Measurements from ENCODE around the gene TPRX1.
"Not testable (repeated sequence)": the region's sequence is repeated elsewhere in the genome, so short reads cannot be mapped to it uniquely, and the experiment has no call there.

TPRX1 gene

DNA sequence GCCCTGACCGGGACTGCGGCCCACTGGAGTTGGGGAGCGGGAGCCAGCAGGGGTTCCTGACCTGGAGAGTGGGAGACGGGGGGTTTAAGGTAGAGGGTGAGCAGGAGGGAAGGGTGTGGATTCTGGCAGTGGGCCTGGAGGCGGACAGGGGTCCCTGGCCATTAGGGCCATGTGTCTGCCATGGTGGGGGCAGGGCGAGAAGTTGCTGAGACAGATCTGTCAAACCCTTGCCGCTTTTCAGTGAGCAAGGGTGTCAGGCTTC lies 38.1 kb downstream of the TPRX1 start:
- no peak for DNase-seq

DNA sequence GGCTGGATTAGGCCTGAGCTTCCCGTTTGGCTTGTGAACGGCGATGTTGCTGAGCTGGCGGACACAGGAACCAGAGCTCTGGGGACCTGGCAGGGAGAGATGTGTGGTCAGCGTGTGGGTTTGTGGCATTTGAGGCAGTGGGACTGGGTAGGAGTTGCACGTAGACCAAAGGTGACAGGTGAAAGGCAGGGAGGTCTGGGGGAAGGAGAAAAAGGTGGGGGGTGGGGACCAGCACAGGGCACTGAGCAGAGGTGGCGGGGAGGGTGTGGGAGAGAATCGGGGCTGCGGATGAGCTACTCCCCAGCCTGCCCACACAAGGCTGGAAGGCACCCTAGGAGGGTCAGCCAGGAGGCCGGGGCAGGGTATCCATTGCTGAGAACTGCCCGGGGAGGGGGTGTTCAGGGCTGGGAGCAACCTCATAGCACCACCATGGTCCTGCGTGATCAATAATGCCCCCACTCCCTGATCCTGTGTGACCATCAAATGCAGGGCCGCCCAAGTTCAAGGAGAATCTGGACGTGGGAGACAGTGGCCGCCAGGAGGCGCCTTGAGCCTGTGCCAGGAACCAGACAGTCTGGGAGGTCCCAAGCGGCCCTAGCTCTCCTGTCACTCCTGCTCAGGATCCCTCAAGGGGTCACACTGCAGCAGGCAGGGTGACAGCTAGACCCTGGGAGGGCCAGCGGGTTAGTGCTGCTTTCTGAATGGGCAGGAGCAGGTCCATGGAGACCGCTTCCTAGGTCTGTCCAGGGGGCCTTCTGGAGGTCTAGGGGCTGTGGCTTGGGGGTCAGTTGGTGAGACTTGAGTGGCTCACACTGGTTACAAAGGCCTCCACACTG lies 38.6 kb downstream of the TPRX1 start:
- peak; percentile 32 to 44 for DNase-seq

DNA sequence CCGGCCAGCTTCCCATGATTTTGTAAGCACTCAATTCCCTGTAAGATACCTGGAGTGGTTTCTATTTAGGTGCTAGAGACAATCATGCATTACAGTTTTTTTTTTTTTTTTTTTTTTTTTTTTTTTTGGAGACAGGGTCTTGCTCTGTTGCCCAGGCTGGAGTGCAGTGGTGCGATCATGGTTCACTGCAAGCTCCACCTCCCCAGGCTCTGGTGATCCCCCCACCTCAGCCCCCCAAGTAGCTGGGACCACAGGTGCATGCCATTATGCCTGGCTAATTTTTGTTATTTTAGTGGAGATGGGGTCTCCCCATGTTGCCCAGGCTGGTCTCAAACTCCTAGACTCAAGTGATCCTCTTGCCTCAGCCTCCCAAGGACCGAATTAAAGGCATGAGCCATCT lies 39.6 kb downstream of the TPRX1 start:
- not testable (repeated sequence) for DNase-seq

DNA sequence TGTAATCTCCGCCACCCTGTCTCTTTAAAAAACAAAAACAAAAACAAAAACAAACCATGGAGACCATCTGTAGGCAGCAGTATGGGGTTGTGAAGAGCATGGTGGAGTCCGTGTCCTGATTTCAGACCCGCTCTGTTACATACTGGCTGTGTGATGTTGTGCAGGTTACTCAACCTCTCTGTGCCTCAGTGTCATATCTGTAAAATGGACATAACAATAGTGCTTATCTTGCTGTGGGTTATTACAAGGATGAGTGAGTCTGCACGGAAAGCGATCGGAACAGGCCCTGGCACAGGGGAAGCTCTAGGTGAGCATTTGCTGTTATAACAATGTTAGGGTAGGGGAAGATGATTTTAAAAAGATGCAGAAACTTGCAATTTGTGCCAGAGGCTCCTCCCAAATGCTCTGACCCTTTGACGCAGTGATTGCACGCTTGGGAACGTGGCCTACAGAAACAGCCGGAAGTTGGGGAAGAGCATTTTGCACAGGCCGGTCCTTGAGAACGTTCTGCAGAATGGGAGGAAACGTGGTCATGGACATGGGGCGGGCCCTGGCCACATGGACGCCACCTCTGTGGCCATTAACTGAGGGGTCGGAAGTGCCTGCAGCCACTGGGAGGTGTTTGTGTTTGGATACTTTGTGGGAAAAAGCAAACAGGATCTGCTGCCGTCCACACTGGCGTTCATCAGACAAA lies 41.6 kb downstream of the TPRX1 start:
- DNase-seq, result no peak

DNA sequence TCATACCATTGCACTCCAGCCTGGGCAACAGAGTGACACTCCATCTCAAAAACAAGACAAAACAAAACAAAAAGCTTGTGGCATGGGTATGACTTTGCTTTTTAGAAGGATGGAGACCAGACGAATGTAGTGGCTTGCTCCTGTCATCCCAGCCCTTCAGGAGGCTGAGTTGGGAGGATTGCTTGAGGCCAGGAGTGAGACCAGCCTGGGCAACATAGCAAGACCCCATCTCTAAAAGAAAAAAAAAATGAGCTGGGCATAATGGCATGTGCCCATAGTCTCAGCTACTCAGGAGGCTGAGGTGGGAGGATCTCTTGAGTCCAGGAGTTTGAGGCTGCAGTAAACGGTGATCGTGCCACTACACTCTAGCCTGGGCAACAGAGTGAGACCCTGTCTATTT lies 42.2 kb downstream of the TPRX1 start:
- DNase-seq, result no peak

DNA sequence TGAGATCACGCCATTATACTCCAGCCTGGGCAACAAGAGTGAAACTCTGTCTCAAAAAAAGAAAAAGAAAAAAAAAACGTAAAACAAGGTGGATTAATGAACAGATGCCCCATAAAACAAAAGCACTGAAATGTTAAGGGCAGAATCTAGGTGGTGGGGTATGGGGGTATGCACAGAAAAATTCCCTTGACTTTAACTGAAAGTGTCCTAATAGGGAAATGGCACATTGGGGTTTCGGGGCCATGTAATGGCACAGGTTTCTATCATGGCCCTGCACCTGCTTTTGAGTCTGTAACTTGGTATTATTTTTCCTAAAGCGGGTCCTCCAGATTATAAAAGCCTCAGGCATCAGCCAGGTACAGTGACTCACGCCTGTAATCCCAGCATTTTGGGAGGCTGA lies 42.8 kb downstream of the TPRX1 start:
- no peak for DNase-seq

DNA sequence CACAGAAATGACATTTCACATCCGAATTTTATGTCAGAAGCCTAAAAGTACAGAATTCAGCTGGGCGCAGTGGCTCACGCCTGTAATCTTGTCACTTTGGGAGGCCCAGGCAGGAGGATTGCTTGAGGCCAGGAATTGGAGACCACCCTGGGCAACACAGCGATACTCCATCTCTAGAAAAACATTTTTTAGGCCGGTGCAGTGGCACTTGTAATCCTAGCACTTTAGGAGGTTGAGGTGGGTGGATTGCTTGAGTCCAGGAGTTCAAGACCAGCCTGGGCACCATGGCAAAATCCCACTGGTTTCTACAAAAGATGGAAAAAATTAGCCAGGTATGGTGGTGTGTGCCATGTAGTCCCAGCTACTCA lies 43.7 kb downstream of the TPRX1 start:
- no peak for DNase-seq

DNA sequence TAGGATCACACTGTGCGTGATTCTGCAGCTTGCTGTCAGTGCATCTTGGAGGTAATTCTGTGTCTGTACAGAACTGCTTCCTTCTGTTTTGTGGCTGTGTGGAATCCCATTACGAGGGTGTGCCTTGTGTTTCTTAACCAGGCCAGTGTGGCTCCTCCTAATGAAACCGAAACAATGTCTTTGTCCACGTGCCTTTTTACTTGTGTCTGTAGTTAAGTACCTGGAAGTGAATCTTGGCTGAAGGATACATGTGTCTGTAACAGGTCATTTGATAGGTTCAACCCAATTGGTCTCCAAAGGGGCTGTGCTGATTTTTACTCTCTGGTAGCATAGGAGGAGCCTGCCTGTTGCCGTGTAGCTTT lies 45.9 kb downstream of the TPRX1 start:
- DNase-seq, result no peak

DNA sequence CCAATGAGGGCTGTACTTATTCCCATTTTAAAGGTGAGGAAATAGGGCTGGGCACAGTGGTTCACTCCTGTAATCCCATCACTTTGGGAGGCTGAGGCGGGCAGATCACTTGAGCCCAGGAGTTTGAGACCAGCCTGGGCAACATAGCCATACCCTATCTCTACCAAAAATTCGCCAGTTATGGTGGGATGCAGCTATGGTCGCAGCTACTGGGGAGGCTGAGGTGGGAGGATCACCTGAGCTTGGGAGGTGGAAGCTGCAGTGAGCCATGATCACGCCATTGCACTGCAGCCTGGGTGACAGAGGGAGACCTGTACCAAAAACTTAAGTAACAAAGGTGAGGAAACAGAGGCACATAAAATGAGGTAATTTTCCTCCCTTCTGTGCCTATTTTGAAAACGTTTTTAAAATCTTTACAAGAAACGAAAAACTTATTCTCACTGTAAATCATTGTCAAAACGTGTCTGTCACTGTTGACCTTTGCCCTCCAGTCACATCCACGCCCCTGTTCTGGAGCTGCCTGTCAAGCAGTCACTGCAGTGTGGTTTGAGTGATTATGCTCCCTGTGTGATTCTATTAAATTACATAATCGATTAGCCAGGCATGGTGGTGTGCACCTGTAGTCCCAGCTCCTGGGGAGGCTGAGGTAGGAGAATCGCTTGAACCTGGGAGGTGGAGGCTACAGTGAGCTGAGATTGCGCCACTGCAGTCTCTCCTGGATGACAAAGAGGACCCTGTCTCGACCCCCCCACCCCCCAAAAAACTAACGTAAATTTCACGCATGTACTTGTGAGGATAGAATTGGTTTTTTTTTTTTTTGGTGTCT lies 46.5 kb downstream of the TPRX1 start:
- no peak for DNase-seq

DNA sequence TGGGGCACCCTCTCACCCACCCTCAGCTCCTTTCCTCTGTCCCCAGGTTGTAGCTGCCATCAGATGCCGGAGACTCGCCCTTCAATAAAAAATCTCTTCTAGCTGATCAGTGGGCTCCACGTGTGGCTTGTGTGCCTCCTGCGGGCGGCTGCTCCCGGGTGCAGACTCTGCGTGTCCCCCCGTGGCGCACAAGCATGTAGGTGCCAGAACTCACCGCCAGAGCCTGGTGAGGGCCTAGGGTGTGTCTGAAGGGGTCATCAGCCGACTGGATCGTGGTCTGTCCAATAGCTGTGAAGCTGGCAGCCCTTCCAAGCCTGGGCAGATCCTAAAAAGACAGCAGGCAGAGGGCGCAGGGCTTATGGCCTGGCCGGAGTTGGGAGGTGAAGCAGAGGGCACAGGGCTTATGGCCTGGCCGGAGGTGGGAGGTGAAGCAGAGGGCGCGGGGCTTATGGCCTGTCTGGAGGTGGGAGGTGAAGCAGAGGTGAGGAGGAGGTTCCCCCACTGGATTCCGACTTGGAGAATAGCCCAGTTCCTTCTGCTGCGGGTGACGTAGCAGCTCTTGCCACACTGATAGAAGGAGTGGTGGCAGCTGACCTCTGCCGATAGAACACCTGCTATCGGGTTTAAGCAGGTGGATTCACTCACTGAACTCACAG lies 47.3 kb downstream of the TPRX1 start:
- no peak for DNase-seq

DNA sequence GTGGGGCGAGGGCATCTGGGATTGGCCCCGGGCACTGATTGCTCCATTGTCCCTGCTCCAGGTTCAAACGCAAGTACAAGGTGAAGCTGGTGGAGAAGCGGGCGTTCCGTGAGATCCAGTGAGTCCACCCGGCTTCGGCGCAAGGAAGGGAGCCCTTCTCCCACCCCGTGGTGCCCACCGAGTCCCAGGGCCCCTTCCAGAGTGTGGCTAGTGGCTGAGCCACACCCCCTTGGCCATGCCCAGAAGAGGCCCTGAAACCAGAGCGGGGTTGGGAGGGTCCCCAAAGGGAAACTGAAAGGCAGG lies 47.8 kb downstream of the TPRX1 start:
- DNase-seq, result no peak

DNA sequence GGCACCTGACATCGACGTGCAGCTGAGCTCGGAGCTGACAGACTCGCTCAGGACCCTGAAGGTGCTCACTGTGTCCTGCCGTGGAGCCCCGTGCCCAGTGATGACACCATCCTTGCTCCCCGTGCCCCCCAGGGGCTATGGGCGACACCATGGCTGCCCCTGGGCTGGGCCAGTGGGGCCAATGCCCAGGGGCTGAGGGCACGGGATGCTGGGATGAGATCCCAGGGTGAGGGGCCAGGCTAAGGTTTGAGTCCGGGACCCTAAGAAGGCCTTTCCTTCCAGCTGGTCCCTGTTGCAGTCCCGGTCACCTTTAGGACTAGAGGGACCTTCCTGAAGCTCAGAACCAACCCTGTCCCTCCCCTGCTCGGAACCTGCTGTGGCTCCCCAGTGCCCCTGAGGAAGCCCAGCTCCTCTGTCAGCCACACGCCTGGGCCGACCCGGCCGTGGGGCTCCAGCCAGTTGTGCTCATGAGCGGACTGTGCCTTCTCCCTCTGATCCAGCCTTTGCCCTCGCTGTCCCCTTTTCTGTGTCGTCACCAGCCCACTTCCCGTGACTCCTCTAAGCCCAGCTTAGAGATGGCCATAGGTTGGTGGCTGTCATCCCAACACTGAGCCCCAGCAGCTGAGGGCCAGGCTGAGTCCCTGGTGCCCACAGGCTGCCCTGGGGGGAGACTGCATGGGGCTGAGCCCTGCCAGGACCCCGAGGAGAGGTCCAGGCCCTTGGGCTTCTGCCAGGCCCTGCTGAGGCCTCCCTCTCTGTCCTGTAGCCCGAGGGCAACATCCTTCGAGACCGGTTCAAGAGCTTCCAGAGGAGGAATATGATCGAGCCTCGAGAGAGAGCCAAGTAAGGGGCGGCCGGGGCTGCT lies 48.4 kb downstream of the TPRX1 start:
- no peak for DNase-seq

DNA sequence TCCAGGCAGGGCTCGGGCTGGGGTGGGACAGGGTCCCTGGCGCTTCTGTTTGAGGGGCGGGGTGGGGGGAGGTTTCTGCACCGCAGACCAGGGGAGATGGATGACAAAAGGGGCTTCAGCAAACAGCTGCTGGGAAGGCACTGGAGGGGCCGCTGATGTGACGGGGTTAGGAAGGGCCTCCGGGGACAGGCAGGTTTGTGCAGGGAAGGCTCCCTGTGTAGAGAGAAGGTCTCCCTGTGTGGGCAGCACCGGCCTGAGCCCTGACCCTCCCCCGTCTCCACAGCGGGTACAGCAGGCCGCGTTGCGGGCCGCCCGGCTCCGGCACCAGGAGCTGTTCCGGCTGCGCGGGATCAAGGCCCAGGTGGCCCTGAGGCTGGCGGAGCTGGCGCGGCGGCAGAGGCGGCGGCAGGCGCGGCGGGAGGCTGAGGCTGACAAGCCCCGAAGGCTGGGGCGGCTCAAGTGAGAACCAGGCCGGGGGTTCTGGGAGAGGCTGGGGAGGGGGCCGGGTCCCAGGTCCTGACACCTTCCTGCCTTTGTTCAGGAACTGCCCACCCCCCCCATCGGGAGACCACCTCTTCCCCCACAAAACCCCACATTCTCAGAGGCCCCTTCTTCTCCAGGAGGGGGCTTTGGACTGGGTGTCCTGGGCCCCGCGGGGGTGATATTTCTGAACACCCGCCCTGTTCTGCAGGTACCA lies 49.1 kb downstream of the TPRX1 start:
- no peak for DNase-seq

DNA sequence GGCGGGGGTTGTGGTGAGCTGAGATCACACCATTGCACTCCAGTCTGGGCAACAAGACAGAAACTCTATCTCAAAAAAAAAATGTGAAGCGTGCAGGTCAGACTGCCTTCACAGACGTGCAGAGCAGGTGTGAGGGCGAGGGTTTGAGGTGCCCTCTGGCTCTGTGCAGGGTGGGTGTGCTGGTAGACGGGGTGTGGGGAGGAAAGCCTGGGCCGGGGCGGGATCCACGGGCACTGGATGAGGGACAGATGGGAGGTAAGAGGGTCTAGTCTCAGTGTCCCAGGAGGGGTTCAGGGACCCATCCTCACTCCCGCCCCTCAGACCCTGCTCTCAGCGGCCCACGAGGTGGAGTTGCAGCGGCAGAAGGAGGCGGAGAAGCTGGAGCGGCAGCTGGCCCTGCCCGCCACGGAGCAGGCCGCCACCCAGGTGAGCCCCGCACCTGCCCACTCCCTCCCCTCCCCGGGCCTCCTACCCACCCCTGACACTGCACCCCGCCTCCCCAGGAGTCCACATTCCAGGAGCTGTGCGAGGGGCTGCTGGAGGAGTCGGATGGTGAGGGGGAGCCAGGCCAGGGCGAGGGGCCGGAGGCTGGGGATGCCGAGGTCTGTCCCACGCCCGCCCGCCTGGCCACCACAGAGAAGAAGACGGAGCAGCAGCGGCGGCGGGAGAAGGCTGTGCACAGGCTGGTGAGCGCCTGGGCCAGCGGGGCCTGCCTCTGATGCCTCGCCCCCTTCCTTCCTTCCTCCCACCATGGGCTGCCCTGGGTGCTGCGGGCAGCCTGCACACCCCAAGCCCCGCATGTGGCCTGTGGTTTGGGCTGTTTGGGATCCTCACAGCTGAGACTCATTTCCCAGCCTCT lies 49.9 kb downstream of the TPRX1 start:
- no peak for DNase-seq

DNA sequence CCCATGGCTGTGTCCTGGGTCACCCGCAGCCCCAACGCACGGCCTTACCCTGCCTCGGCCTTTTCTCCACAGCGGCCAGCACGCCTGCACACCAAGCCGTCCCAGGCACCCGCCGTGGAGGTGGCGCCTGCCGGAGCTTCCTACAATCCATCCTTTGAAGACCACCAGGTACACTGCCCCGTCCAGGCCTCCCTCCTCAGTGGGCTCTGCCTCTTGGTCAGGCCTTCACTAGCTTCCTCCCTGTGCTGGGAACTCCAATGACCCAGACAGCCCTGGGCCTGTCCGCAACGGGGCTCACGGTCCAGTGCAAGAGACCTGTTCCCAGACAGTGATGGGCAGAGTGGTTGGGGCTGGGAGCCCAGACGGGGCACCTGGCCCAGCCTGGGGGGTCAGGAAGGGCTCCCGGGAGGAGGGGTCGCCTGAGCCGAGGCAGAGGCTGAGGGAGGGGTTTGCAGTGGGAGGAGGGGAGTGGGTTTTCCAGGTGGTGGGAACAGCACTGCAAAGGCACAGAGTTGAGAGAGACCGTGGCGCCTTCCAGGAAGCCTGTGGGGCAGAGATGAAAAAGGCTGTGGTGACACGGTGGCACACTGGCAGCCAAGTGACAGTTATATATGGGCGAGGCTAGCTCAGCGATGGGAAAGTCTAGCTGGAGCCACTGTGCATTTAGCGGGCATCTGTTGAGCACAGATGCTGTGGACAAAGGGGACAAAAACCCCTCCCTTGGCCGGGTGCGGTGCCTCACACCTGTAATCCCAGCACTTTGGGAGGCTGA lies 51.7 kb downstream of the TPRX1 start:
- no peak for DNase-seq
